Smooth muscle cell (in vitro differentiated cells): Measurements from ENCODE around the gene CDR2L. TPM values are rescaled to one million over a fixed set of nuclear protein-coding genes. Genes with fewer than 3 reads are reported as not detected.
"Not testable (repeated sequence)": the region's sequence is repeated elsewhere in the genome, so short reads cannot be mapped to it uniquely, and the experiment has no call there.

ENCODE experiments used
- DNase-seq: peaks from one replicate; lab custom pipeline; 2025; ENCODE audit not compliant: unreplicated experiment; lab: John Stamatoyannopoulos, UW
- H2AFZ ChIP-seq: fragments of 200-600 bp; sonication (generic); 2 replicates; pipeline ENCODE4 v1.6.0; 2016; ENCODE audit warnings: antibody characterized with exemption, low read depth, mild to moderate bottlenecking
- H3F3A ChIP-seq: fragments of 200-600 bp; sonication (generic); 2 replicates; pipeline ENCODE4 v1.6.0; 2017; ENCODE audit warnings: antibody characterized with exemption, low read depth
- H3K27ac ChIP-seq: fragments of 200-600 bp; sonication (generic); 2 replicates; pipeline ENCODE4 v1.5.1; 2016; ENCODE audit warnings: low read depth, mild to moderate bottlenecking
- H3K27me3 ChIP-seq: fragments of 200-600 bp; sonication (generic); 2 replicates; pipeline ENCODE4 v1.6.1; 2016; ENCODE audit warnings: low read depth, mild to moderate bottlenecking
- H3K36me3 ChIP-seq: fragments of 200-600 bp; sonication (generic); 2 replicates; pipeline ENCODE4 v1.5.1; 2016; ENCODE audit warnings: low read depth
- H3K4me1 ChIP-seq: fragments of 200-600 bp; sonication (generic); 2 replicates; pipeline ENCODE4 v1.5.1; 2016; ENCODE audit warnings: low read depth
- H3K4me2 ChIP-seq: fragments of 200-600 bp; sonication (generic); 2 replicates; pipeline ENCODE4 v1.6.0; 2016; ENCODE audit warnings: mild to moderate bottlenecking
- H3K4me3 ChIP-seq: fragments of 200-600 bp; sonication (generic); 2 replicates; pipeline ENCODE4 v1.5.1; 2016; ENCODE audit warnings: mild to moderate bottlenecking
- H3K79me2 ChIP-seq: fragments of 200-600 bp; sonication (generic); 2 replicates; pipeline ENCODE4 v1.6.0; 2016; ENCODE audit warnings: low read depth, mild to moderate bottlenecking
- H3K9ac ChIP-seq: fragments of 200-600 bp; sonication (generic); 2 replicates; pipeline ENCODE4 v1.6.0; 2016; ENCODE audit warnings: low read depth
- H3K9me3 ChIP-seq: fragments of 200-600 bp; sonication (generic); replicated peaks from 2 replicates; pipeline ENCODE4 v1.5.1; 2016; ENCODE audit warnings: low read depth
- H4K20me1 ChIP-seq: fragments of 200-600 bp; sonication (generic); 2 replicates; pipeline ENCODE4 v1.6.0; 2016; ENCODE audit warnings: low read depth
- WGBS: methylation state at CpG from one replicate; pipeline ENCODE4 v1.1.7; 2016; ENCODE audit warnings: low lambda C conversion rate; 5-methylcytosine and 5-hydroxymethylcytosine counted together
- polyA plus RNA-seq: library from polyadenylated mRNA; unstranded; fragments of >200 nt; fragmentation: Nextera tagmentation; extraction: Ambion mirVana; gene quantifications from 2 replicates; pipeline ENCODE4 v1.2.1, GENCODE V29; 2016
- total RNA-seq: library from RNA; depleted of rRNA; stranded (reverse); fragments of >200 nt; gene quantifications from 2 replicates; pipeline ENCODE4 v1.2.3, GENCODE V29; 2014
- TF ChIP-seq, protein P1 (sequence below): fragments of 200-600 bp; sonication (generic); IDR thresholded peaks from 2 replicates; pipeline ENCODE4 v1.5.1; 2017; ENCODE audit warnings: borderline replicate concordance, mild to moderate bottlenecking, antibody characterized with exemption; ENCODE audit not compliant: insufficient read depth, poor library complexity, severe bottlenecking

The CDR2L gene
- total and polyA plus RNA-seq, 2 experiments from 2014 or later, result 37.8 to 40.7 TPM

DNA sequence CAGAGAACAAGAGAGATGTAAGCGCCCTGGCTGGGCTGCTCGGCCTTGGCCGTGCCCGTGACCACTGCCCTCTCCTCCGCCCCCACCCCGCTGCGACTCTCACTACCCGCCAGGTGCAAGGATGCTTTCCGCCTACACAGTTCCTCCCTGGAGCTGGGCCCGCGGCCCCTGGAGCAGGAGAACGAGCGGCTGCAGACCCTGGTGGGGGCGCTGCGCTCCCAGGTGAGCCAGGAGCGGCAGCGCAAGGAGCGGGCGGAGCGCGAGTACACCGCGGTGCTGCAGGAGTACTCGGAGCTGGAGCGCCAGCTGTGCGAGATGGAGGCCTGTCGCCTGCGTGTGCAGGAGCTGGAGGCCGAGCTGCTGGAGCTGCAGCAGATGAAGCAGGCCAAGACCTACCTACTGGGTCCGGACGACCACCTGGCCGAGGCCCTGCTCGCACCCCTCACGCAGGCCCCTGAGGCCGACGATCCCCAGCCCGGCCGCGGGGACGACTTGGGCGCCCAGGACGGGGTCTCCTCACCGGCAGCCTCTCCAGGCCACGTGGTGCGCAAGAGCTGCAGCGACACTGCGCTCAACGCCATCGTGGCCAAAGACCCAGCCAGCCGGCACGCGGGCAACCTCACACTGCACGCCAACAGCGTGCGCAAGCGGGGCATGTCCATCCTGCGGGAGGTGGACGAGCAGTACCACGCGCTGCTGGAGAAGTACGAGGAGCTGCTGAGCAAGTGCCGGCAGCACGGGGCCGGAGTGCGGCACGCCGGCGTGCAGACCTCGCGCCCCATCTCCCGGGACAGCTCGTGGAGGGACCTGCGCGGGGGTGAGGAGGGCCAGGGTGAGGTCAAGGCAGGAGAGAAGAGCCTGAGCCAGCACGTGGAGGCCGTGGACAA is 15.9 kb downstream of the CDR2L start:
- Histone ChIP-seq H3K36me3 (no peaks in the 10 kb centered on the region), H2AFZ (no peak overlapping the region), H3K4me1 (no peaks in the 10 kb centered on the region), H3K4me3 (no peak overlapping the region), H4K20me1 (peaks cover 33% of the 10 kb centered on the region), H3F3A (no peaks in the 10 kb centered on the region), H3K9ac (no peak overlapping the region), H3K79me2 (peaks cover 2% of the 10 kb centered on the region), H3K27ac (no peak overlapping the region), H3K9me3 (no peaks in the 10 kb centered on the region), H3K27me3 (no peaks in the 10 kb centered on the region), H3K4me2 (no peak overlapping the region)
- 96% methylated on average over 75 of the region's 76 CpGs for WGBS
- no peak for DNase-seq
- TF ChIP-seq, protein P1, sequence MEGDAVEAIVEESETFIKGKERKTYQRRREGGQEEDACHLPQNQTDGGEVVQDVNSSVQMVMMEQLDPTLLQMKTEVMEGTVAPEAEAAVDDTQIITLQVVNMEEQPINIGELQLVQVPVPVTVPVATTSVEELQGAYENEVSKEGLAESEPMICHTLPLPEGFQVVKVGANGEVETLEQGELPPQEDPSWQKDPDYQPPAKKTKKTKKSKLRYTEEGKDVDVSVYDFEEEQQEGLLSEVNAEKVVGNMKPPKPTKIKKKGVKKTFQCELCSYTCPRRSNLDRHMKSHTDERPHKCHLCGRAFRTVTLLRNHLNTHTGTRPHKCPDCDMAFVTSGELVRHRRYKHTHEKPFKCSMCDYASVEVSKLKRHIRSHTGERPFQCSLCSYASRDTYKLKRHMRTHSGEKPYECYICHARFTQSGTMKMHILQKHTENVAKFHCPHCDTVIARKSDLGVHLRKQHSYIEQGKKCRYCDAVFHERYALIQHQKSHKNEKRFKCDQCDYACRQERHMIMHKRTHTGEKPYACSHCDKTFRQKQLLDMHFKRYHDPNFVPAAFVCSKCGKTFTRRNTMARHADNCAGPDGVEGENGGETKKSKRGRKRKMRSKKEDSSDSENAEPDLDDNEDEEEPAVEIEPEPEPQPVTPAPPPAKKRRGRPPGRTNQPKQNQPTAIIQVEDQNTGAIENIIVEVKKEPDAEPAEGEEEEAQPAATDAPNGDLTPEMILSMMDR, result no peak

DNA sequence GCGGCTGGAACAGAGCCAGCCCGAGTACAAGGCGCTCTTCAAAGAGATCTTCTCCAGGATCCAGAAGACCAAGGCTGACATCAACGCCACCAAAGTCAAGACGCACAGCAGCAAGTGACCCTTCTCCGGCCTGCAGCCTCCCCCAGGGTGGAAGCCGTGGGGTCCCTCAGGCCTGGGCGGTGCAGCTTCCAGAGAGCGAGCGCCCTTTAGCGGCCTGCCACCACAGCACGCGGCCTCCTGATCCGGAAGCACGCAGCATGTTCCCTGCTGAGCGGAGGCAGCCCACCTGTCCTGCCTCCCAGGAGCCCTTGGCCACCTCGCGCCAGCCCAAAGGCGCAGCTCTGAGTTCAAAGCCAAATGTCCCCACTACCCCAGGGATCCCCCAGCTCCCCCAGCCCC is 16.5 kb downstream of the CDR2L start:
- H3K9me3 ChIP-seq, result no peaks in the 10 kb centered on the region
- 97% methylated on average over 19 of the region's 19 CpGs for WGBS
- no peak overlapping the region for H2AFZ ChIP-seq
- TF ChIP-seq, protein P1, result no peak
- no peaks in the 10 kb centered on the region for H3K36me3 ChIP-seq
- no peak overlapping the region for H3K4me3 ChIP-seq
- H4K20me1 ChIP-seq, result peaks cover 27% of the 10 kb centered on the region
- no peaks in the 10 kb centered on the region for H3K4me1 ChIP-seq
- no peaks in the 10 kb centered on the region for H3K27me3 ChIP-seq
- H3K9ac ChIP-seq, result no peak overlapping the region
- H3K4me2 ChIP-seq, result no peak overlapping the region
- no peak for DNase-seq
- H3K27ac ChIP-seq, result no peak overlapping the region
- H3F3A ChIP-seq, result peaks cover 2% of the 10 kb centered on the region
- H3K79me2 ChIP-seq, result peaks cover 2% of the 10 kb centered on the region

DNA sequence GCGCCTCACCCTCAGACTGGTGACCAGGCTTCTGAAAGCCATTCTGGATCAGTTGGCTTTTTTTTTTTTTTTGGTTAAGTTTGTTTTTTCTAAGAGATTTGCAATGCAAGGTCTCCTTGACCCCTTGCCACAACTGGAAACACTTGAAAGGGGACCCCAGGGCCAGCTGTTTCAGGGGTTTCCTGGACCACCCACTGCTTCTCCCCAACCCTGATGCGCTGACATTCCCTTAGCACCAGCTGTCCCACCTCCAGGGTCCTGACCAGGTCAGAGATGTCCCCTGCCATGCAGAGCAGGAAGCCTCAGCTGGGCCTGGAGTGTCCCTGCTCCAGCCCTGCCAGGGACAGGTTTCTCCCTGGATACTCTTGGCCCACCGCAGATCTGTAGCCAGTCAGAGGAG is 16.9 kb downstream of the CDR2L start:
- Histone ChIP-seq H3K36me3 (no peaks in the 10 kb centered on the region), H2AFZ (no peak overlapping the region), H3K79me2 (peaks cover under 1% of the 10 kb centered on the region), H3K4me2 (no peak overlapping the region), H3K9me3 (no peaks in the 10 kb centered on the region), H3F3A (peaks cover 5% of the 10 kb centered on the region), H4K20me1 (peaks cover 23% of the 10 kb centered on the region), H3K27me3 (no peaks in the 10 kb centered on the region), H3K9ac (no peak overlapping the region), H3K4me3 (no peak overlapping the region), H3K27ac (no peak overlapping the region), H3K4me1 (no peaks in the 10 kb centered on the region)
- DNase-seq, result no peak
- 100% methylated on average over 2 of the region's 3 CpGs for WGBS
- TF ChIP-seq, protein P1, result no peak

DNA sequence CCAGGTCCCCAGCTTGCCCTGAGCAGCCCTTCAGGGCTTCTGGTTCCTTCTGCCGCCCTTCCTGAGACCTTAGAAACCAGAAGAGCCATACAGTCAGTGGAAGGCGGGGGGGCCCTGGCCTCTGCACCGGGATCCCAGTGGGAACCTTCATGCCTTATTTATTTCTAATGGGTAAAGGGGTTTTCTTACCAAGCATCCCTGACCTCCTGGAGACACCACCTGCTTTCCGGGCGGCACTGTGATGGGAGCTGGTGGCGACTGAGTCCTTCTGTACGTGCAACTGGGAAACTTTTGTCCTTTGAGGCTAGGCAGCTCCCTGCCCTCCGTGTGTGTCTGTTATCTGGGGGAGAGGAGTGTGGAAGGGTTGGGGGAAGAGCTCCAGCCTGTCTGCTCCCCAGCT is 17.9 kb downstream of the CDR2L start:
- Histone ChIP-seq H3K27me3 (no peaks in the 10 kb centered on the region), H3F3A (peaks cover 8% of the 10 kb centered on the region), H3K27ac (no peak overlapping the region), H3K9ac (no peak overlapping the region), H2AFZ (no peak overlapping the region), H3K4me3 (no peak overlapping the region), H4K20me1 (peaks cover 16% of the 10 kb centered on the region), H3K4me2 (no peak overlapping the region), H3K4me1 (no peaks in the 10 kb centered on the region), H3K79me2 (no peaks in the 10 kb centered on the region), H3K9me3 (no peaks in the 10 kb centered on the region), H3K36me3 (no peaks in the 10 kb centered on the region)
- 87% methylated on average over 8 of the region's 8 CpGs for whole genome bisulfite sequencing
- TF ChIP-seq, protein P1, result no peak
- DNase-seq, result no peak

DNA sequence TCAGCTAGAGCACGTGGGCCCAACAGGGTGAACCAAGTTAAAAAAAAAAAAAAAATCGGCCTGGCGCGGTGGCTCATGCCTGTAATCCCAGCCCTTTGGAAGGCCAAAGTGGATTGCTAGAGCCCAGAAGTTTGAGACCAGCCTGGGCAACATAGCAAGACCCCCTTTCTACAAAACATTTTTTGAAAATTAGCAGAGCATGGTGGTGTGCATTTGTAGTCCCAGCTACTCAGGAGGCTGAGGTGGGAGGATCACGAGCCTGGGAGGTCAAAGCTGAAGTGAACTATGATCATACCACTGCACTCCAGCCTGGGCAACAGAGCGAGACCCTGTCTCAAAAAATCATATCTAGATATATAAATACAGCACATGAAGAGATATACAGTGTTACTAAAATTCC is 18.7 kb downstream of the CDR2L start:
- H3K27me3 ChIP-seq, H3K9ac ChIP-seq, H3K27ac ChIP-seq, H3K36me3 ChIP-seq, H3K4me2 ChIP-seq, H3K4me1 ChIP-seq, H3K79me2 ChIP-seq, H3K4me3 ChIP-seq, H2AFZ ChIP-seq, H3K9me3 ChIP-seq, DNase-seq: not testable (repeated sequence)
- H3F3A ChIP-seq, result peaks cover 13% of the 10 kb centered on the region
- WGBS, result 99% methylated on average over 6 of the region's 6 CpGs
- H4K20me1 ChIP-seq, result peaks cover 11% of the 10 kb centered on the region
